Caco-2 (cell line): ENCODE data around the gene DOK3. TPM values are rescaled to one million over a fixed set of nuclear protein-coding genes. Genes with fewer than 3 reads are reported as not detected.

Source experiments
- BruUV-seq: library from RNA; stranded (reverse); fragments of 400-500 nt; replicated peaks from 2 replicates; lab custom pipeline; 2021; lab: Mats Ljungman, UMichigan
- CTCF ChIA-PET: fragments of 300-600 bp; sonication (Branson Sonifier 250); formaldehyde crosslinking; loops from one replicate; lab custom pipeline; 2022; ENCODE audit warnings: antibody characterized with exemption; lab: Charles Lee
- POLR2A ChIA-PET: fragments of 300-600 bp; sonication (Branson Sonifier 250); formaldehyde crosslinking; loops from one replicate; lab custom pipeline; 2022; ENCODE audit warnings: antibody characterized with exemption; lab: Charles Lee
- DNase-seq, 2 experiments: peaks; one replicate each; pipeline versions ENCODE4 v3.0.0 to v3.0.0-alpha.2; 2020 to 2022
- H3K27me3 ChIP-seq: replicated peaks from 2 replicates; pipeline ENCODE4 v1.6.0; 2011; ENCODE audit warnings: low read length; ENCODE audit not compliant: control insufficient read depth, insufficient read depth
- H3K36me3 ChIP-seq: 2 replicates; pipeline ENCODE4 v1.5.1; 2011; ENCODE audit warnings: low read length; ENCODE audit not compliant: control insufficient read depth, insufficient read depth
- H3K4me1 ChIP-seq: fragments of 250-450 bp; sonication (Bioruptor Pico); 2 replicates; pipeline ENCODE4 v1.5.1; 2020; ENCODE audit warnings: mild to moderate bottlenecking
- H3K4me3 ChIP-seq: 2 replicates; pipeline ENCODE4 v1.5.1; 2011; ENCODE audit warnings: low read depth, mild to moderate bottlenecking, control low read depth, low read length
- H3K9me3 ChIP-seq: fragments of 250-450 bp; sonication (Bioruptor Pico); 2 replicates; pipeline ENCODE4 v1.5.1; 2020; ENCODE audit warnings: mild to moderate bottlenecking, moderate library complexity
- H3K27ac Mint-ChIP-seq: one replicate; pipeline ENCODE4 v1.8.0; 2022; ENCODE audit warnings: mixed read lengths; ENCODE audit not compliant: unreplicated experiment
- H3K27me3 Mint-ChIP-seq: one replicate; pipeline ENCODE4 v1.8.0; 2022; ENCODE audit warnings: mixed read lengths; ENCODE audit not compliant: insufficient read depth, unreplicated experiment
- H3K36me3 Mint-ChIP-seq: one replicate; pipeline ENCODE4 v1.8.0; 2022; ENCODE audit warnings: mild to moderate bottlenecking, mixed read lengths; ENCODE audit not compliant: insufficient read depth, unreplicated experiment
- H3K4me1 Mint-ChIP-seq: one replicate; pipeline ENCODE4 v1.8.0; 2022; ENCODE audit warnings: low read depth, mixed read lengths; ENCODE audit not compliant: unreplicated experiment
- H3K4me3 Mint-ChIP-seq: one replicate; pipeline ENCODE4 v1.8.0; 2022; ENCODE audit warnings: mild to moderate bottlenecking, moderate library complexity, mixed read lengths; ENCODE audit not compliant: unreplicated experiment
- H3K9me3 Mint-ChIP-seq: one replicate; pipeline ENCODE4 v1.8.0; 2022; ENCODE audit warnings: mixed read lengths; ENCODE audit not compliant: unreplicated experiment
- CTCF ChIP-seq, 2 experiments: fragments of 200-600 bp in 1 of 2; IDR thresholded peaks; 1 replicate in 1 of 2; 2 replicates in 1 of 2; pipeline versions ENCODE4 v1.5.1 to v1.8.0; 2011 to 2022; ENCODE audit warnings: antibody characterized with exemption in 1 of 2, control low read depth in 1 of 2, inconsistent platforms in 1 of 2, low read depth in 1 of 2, low read length in 1 of 2, mild to moderate bottlenecking in 1 of 2, moderate library complexity in 1 of 2; ENCODE audit not compliant: insufficient read depth in 1 of 2, severe bottlenecking in 1 of 2, unreplicated experiment in 1 of 2
- intact Hi-C: fragments of 100-400 bp; cut with micrococcal nuclease; formaldehyde crosslinking; loops from one replicate; pipeline ENCODE4 v1.10.0; 2022; ENCODE audit not compliant: unreplicated experiment
- total RNA-seq: library from RNA; stranded (reverse); gene quantifications from 2 replicates; pipeline ENCODE4 v1.2.3, GENCODE V29; 2022

Gene DOK3
- total RNA-seq, 1 experiment from 2014 or later = 7.9 TPM

- CTCF ChIA-PET = interaction anchor here (0.6 to 3.0 kb wide), 11 partner anchors 9 to 189 kb away, joined by 3 to 29 read pairs (median 8); no protein-coding TSS in a partner anchor
- peak overlapping the region; percentile 63 for H3K27ac Mint-ChIP-seq
- POLR2A ChIA-PET = interaction anchor here (0.6 to 1.8 kb wide), 13 partner anchors 10 to 411 kb away, joined by 3 to 8 read pairs (median 4); partner anchors contain the start of genes FGFR4 and GRK6
- peaks cover 27% of the 10 kb centered on the region for H3K4me1 Mint-ChIP-seq
- Histone ChIP-seq H3K4me3 (peak overlapping the region; percentile 28), H3K9me3 (no peaks in the 10 kb centered on the region), H3K27me3 (no peaks in the 10 kb centered on the region), H3K4me1 (peaks cover 25% of the 10 kb centered on the region), H3K36me3 (peaks cover 2% of the 10 kb centered on the region; the same call in 1 of the 2 replicates)
- peaks cover 11% of the 10 kb centered on the region for H3K27me3 Mint-ChIP-seq
- no TSS peak for BruUV-seq
- H3K9me3 Mint-ChIP-seq = no peaks in the 10 kb centered on the region
- peaks cover 7% of the 10 kb centered on the region for H3K36me3 Mint-ChIP-seq
- no peak for DNase-seq
- no peak for TF ChIP-seq CTCF (IDR thresholded peaks at IDR 0.05; ENCODE audit: insufficient read depth in 1 of 2, low read depth in 1 of 2, low read length in 1 of 2, severe bottlenecking in 1 of 2, unreplicated experiment in 1 of 2)
- H3K4me3 Mint-ChIP-seq = peak overlapping the region; percentile 89
- intact Hi-C loops = no loop called here
Measured at GRCh38 chr5:177498013-177498787, 11.4 kb downstream of the DOK3 start.

- TF ChIP-seq CTCF (IDR thresholded peaks at IDR 0.05; ENCODE audit: insufficient read depth in 1 of 2, low read depth in 1 of 2, low read length in 1 of 2, severe bottlenecking in 1 of 2, unreplicated experiment in 1 of 2) = peak in 1 of 2 experiments; percentile 26
- peak; percentile 97 to 98 for DNase-seq
- Histone ChIP-seq H3K9me3 (no peaks in the 10 kb centered on the region), H3K27me3 (no peaks in the 10 kb centered on the region), H3K4me3 (peak within 1 kb of the TSS; percentile 85), H3K4me1 (peaks cover 25% of the 10 kb centered on the region), H3K36me3 (peaks cover 4% of the 10 kb centered on the region)
- peak within 1 kb of the TSS; percentile 89 for H3K4me3 Mint-ChIP-seq
- peaks cover 13% of the 10 kb centered on the region for H3K36me3 Mint-ChIP-seq
- H3K4me1 Mint-ChIP-seq = peaks cover 27% of the 10 kb centered on the region
- intact Hi-C loops = loop anchor here (1.0 to 2.0 kb wide), 5 partner anchors 25 to 185 kb away; partner anchors contain the start of gene GRK6
- H3K27ac Mint-ChIP-seq = peak within 1 kb of the TSS; percentile 63
- CTCF ChIA-PET = interaction anchor here (0.6 to 3.0 kb wide), 13 partner anchors 10 to 188 kb away, joined by 3 to 29 read pairs (median 6); no protein-coding TSS in a partner anchor
- H3K9me3 Mint-ChIP-seq = no peaks in the 10 kb centered on the region
- BruUV-seq = no TSS peak
- POLR2A ChIA-PET = interaction anchor here (0.6 to 1.8 kb wide), 15 partner anchors 9 to 410 kb away, joined by 3 to 8 read pairs (median 4); partner anchors contain the start of genes B4GALT7, FGFR4 and GRK6
- peaks cover 11% of the 10 kb centered on the region for H3K27me3 Mint-ChIP-seq
Measured at GRCh38 chr5:177497292-177498012, 12.2 kb downstream of the DOK3 start, which contains the start of gene PDLIM7. Gene PDLIM7, minus strand, starts transcription at chr5:177497604. Its CDS starts 1,092 bp downstream, at chr5:177496512.
